ENCODE results near the gene SHC2.
"Not testable (repeated sequence)": the region's sequence is repeated elsewhere in the genome, so short reads cannot be mapped to it uniquely, and the experiment has no call there.

The SHC2 gene

DNA sequence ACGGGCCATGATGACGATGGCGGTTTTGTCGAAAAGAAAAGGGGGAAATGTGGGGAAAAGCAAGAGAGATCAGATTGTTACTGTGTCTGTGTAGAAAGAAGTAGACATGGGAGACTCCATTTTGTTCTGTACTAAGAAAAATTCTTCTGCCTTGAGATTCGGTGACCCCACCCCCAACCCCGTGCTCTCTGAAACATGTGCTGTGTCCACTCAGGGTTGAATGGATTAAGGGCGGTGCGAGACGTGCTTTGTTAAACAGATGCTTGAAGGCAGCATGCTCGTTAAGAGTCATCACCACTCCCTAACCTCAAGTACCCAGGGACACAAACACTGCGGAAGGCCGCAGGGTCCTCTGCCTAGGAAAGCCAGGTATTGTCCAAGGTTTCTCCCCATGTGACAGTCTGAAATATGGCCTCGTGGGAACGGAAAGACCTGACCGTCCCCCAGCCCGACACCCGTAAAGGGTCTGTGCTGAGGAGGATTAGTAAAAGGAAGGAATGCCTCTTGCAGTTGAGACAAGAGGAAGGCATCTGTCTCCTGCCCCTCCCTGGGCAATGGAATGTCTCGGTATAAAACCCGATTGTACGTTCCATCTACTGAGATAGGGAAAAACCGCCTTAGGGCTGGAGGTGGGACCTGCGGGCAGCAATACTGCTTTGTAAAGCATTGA is 74.1 kb downstream of the SHC2 start:
- FAIRE-seq = not testable (repeated sequence)

DNA sequence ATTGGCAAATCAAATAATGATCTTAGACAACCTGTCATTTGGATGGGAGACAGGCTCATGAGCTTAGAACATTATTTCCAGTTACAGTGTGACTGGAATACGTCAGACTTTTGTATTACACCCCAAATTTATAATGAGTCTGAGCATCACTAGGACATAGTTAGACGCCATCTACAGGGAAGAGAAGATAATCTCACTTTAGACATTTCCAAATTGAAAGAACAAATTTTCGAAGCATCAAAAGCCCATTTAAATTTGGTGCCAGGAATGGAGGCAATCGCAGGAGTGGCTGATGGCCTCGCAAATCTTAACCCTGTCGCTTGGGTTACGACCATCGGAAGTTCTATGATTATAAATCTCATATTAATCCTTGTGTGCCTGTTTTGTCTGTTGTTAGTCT is 74.6 kb downstream of the SHC2 start:
- not testable (repeated sequence) for FAIRE-seq

DNA sequence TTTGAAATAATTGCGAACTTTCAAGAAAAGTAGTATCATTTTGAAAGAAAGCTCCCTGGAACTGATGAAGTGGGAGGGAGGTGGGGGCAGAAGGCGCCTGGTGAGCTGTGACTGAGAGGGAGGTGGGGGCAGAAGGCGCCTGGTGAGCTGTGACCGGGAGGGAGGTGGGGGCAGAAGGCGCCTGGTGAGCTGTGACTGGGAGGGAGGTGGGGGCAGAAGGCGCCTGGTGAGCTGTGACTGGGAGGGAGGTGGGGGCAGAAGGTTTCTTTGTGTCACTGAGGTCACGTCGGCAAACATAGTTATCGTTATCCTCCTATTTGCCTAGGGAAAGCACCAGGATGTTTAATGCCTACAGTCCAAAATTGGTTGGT is 76.0 kb downstream of the SHC2 start:
- FAIRE-seq = no peak

DNA sequence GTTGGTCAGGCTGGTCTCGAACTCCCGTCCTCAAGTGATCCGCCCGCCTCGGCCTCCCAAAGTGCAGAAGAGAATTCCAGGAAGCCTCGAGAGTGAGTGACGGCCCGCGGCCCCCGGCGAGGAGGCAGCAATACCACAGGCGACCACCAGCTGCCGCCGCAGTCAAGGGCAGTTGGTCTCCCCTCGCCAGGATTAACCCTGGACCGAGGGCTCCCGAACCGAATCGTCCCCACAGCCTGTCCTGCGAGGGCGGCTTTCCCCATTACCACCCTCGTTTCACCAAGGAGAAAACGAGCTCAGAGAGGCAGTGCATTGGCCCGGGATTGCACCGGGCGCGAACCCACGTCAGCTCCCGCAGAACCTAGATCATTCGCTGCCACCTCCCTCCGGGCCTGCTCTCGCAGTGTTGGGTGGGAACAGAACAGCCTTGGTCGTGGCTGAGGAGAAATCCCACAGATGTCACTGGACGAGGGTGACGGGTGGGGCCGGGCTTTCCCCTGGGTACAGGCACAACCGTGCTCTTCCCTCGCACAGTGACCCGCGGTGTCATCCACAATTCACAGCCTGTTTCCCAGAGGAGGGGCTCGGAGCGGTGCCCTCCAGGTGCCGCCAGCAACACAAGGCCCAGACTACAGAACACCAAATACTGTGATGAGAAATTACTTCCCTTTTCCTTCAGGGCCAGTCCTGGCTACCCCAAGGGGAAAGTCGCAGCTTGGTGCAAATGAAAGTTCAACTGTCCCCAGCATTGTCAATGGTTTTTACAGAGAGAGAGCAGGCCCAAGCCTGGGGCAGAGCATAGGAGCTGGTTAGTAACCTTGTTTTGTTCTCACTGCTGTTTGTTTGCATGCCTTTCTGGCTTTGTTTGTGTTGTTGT is 76.7 kb downstream of the SHC2 start:
- no peak for FAIRE-seq

DNA sequence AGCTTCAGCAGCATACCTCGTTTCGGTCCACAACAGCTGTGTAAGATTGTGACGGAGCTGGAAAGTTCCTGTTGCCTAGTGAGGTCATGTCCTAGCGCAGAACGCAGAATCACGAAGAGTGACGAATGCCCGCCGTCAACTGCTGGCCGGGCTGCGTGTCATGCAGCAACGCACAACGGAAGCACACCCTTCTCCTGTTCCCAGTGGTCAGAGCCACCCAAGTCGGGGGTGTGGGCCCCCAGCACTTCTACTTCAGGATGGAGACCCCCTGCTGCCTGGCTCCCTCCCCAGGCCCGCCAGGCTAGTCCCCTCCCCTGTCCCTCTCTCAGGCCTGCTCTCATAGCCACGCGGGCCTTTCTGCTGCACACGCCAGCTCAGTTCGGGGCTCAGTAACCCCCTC is 77.8 kb downstream of the SHC2 start:
- FAIRE-seq = no peak

DNA sequence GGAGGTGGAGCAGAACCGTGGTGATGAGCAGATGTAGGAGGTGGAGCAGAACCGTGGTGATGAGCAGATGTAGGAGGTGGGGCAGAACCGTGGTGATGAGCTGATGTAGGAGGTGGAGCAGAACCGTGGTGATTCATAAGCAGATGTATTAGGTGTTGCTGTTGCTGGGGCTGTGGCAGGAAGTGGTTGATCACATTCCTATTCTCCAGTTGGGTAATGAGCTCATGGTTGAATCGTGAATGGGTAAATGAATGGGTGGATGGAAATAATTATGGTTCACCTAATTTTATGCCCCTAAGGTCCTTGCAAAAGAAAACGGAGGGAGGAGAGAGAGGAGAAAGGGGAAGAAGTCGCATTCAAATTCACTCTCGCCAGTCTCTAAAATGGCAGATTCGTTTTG is 78.3 kb downstream of the SHC2 start:
- FAIRE-seq = not testable (repeated sequence)

DNA sequence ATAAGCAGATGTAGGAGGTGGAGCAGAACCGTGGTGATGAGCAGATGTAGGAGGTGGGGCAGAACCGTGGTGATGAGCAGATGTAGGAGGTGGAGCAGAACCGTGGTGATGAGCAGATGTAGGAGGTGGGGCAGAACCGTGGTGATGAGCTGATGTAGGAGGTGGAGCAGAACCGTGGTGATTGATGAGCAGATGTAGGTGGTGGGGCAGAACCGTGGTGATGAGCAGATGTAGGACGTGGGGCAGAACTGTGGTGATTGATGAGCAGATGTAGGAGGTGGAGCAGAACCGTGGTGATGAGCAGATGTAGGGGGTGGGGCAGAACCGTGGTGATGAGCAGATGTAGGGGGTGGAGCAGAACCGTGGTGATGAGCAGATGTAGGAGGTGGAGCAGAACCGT is 78.9 kb downstream of the SHC2 start:
- not testable (repeated sequence) for FAIRE-seq

DNA sequence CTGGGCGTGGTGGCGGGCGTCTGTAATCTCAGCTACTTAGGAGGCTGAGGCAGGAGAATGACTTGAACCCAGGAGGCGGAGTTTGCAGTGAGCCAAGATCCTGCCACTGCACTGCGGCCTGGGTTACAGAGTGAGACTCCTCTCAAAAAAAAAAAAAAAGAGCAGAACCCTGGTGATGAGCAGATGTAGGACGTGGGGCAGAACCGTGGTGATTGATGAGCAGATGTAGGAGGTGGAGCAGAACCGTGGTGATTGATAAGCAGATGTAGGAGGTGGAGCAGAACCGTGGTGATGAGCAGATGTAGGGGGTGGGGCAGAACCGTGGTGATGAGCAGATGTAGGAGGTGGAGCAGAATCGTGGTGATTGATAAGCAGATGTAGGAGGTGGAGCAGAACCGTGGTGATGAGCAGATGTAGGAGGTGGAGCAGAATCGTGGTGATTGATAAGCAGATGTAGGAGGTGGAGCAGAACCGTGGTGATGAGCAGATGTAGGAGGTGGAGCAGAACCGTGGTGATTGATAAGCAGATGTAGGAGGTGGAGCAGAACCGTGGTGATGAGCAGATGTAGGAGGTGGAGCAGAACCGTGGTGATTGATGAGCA is 80.1 kb downstream of the SHC2 start:
- not testable (repeated sequence) for FAIRE-seq

DNA sequence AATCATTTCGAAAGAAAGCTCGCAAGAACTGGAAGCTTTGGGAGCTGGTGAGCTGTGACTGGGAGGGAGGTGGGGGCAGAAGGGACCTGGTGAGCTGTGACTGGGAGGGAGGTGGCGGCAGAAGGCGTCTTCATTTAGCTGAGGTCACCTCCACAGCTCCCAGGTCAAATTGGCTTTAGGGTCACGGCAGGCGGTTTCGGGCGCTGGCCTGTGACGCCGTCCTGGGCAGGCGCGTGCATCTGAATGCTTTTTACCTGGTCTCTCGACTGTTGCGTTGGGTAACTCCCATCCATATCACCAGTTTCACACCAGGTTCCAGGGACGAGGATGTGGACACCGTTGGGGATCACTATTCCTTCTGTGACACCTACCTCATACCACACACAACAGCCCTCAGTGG is 81.0 kb downstream of the SHC2 start:
- no peak for FAIRE-seq

DNA sequence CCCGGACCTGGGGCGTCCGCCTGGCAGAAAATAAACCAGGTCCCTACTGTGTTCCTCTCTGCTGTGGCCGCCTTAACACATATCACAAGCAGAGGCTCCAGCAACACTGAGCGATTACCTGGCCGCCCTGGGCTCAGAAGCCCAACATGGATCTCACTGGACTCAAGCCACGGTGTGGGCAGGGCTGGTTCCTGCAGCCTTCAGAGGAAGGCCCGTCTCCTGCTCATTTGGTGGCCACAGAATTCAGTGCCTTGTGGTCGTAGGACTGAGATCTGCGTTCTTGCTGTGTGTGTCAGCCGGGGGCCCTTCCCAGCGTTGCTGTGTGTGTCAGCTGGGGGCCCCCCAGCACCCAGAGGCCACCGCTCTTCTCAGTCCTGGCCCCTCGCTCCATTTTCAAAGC is 82.1 kb downstream of the SHC2 start:
- no peak for FAIRE-seq

DNA sequence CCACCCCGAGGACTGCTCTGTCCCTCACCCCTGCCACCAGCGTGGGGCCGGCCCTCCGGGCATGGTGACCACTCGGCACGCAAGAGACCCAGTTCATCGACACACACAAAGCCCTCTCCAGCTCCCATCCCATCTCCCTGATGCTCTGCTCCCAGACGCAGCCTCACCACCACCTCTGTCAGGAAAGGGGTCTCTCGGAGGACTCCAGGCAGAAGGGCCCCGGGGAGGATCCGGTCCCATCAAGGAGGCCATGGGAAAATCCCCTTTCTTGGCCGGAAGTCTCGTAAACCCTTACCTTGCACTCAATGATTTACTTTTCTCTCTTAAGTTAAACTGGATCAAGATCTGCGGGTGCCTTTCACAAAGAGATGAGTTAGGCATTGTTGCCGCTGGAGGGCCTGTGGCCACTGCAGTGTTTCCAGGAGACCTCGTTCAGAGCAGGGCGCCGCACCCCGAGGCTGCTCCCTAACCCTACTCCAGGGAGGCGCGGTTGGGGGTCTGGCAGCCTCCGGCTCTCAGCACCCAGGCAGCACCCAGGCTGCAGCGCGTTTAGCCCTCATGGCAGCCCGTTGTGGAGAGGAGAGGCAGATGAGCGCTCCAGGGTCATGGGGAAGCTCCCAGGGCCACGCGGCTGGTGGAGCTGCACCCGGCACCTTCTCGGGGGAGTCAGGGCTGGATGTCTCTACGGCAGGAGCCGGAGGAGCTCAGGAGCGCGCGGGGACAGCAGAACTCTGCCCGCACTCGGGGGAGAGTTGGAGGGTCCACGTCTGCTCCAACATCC is 82.8 kb downstream of the SHC2 start:
- no peak for FAIRE-seq

DNA sequence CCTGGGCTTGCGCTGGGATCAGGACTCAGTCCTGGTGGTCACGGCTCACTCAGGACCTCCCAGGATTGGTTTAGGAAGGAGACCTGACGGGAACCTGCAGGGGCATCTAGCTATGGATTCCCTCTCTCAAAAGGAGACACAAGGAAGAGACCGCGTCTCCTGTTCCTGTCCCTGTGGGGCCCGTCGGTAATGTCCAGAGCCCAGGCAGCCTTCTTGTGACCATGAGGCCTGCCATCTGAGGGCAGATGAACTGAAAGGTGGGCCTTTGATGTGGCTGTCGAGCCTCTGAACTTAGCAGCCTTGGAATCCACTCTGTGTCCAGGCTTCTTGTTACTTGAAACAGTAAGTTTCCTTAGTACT is 84.7 kb downstream of the SHC2 start:
- no peak for FAIRE-seq

DNA sequence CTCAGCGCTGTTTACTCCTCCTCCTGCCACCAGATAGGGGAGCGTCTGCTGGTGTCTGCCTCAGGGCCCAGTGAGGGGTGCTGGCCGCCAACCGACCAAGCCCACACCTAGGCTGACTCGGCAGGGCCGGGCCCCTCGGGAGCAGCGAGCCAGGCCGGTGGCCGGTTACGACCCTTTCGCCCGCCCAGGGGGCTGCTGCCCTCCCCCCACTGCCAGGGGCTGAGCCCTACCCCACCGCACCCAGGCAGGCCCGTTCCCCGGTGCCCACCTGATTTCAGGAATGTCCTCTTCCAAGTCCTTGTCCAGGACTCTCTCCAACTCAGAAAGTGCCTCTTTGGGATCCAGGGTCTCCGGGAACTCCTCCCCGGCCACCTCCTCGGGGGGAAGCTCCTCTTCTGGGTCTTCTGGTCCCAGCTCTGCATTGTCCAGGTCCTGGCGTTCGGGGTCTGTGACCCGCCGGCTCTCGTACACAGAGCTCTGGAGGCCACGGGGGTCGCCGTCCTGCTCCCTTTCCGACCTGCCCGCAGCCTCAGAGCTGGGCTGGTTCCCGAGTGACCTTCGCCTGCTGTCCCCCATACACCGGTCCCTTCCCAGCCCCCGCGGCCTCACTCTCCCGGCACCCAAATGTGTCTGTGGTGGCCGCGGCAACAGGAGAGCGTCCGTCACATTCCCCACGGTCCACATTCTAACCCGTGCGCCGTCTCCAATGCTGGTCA is 85.3 kb downstream of the SHC2 start:
- FAIRE-seq = no peak

DNA sequence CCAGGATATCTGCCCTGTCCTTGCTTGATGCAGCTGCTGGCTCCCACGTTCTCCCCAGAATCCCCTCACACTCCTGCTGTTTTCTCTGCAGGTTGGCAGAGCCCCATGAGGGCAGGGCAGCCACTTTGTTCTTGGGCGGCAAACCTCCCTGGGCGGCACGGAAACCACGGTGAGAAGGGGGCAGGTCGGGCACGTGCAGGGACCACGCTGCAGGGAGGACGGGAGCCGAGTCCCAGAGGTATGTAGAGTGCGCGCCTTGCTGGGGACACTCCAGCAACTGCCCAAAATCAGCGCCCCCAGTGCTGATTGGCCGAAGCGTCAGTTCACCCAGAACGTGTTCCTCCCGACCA is 86.0 kb downstream of the SHC2 start:
- FAIRE-seq = no peak

DNA sequence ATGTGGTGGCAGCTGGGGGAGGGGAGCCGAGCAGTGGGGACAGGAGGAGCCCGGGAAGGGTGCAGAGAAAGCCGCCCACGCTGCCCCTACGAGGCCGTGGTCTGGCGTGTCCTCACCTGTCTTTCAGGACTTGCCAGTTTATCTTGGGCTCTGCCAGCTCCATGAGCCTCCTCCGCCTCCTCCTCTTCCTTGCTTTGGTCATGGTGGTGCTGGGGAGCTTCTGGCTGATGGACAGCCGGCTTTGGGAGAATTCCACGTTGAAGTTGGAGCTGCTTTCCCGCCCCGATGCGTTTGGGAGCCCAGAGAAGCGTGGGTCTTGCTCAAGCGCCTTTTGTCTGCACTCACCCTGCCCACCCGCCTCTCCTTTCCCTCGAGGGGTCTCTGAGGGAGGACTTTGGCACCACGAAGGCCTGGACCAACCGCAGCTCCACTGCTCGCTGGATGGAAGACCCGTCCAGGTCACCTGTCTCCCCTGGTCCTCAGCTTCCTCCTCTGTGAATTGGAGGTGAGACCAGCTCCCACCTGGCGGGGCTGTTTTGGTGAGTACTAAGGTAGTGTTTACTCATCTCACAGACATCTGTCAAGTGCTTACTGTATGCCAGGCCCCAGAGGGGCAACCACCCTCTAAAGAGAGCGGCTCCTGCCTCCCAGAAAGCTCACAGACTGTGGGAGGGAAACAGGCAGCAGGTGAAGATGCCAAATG is 86.5 kb downstream of the SHC2 start:
- no peak for FAIRE-seq

DNA sequence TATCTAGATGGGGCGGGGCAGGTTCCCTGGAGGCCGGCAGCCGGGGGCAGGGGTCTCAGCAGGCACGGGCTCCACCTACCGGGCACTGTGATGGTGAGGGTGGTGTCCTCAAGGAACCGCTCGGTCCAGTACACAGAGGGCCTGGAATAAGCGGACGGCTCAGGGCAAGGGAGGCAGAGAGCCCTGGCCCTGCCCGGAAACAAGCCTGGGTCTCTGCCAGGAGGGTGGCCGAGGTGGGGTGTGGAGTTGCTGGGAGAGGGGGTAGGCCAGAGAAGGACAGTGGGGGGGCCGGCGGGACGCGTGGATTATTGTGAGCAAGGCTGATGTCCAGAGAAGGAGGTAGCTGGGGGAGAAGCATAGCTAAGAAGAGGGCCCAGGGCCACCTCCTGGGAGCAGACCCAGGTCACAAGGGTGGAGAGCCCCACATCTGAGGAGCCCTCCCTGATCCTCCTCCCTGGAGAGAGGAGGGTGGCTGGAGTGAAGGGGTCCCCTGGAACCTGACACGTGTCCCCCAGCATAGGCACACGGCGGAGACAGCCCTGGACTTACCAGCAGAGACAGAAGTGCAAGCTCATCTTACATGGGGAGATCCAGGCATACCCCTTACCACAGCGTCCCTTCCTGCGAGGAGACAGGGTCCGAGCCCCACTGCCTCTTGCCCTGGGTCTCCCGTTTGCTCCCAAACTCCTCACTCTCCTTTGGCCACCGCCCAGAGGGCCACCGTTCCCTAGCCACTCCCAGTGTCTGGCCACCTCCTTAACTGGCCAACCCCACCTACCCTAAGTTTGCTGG is 87.2 kb downstream of the SHC2 start:
- no peak for FAIRE-seq

DNA sequence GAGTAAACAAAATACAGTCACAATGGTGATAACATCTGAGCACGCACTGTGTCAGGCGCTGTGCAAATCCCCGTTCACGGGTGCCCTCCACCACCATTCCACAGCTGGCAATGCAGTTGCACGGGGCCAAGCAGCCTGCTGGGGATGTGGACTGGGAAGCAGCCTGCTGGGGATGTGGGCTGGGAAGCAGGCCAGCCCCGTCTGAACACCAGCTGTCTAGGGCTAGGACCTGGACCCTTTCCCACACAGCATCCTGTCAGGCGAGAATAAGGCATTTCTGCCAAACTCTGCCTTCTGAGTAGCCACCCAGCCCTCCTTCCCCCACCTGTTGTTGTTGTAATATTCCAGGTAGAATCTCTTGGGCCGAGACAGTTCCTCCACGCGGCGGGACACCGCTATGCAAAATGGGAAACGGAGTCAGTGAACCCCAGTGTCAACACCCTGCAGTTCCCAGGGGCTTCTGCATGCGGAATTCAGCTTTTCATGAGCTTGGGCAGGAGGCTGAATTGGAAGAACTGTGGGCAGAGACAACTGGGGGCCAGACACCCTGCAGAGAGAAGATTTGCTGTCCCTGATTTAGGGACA is 88.4 kb downstream of the SHC2 start:
- no peak for FAIRE-seq

DNA sequence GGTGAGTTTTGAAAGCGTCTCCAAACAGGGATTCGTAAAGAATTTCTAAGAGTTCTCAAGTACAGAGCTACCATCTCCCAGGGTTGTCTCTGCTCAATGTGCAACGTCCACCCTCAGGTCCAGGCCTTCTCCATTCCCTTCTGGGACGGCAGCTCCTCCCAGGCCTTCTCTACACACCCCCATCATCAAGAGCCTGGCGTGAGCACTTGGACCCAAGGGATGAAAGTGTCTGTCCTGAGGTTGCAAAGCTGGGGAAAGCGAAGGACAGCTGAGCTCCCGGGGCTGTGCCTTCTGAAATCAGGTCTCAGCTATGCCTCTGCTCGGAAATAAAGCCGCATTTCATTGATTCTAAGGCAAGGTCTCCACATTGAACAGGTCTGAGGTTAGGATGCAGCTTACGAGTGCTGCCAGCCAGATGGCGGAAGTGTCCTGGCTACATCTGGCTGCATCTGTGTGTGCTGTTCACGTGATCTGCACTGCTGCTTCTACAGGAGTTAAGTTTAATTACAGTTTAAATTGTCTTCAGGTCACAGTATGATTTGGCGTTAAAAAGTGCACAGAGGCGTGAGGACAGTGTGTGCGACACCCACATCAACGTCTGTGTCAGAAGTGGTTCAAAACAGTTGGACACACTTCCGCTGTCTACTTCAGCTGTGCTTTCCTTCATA is 89.2 kb downstream of the SHC2 start:
- no peak for FAIRE-seq

DNA sequence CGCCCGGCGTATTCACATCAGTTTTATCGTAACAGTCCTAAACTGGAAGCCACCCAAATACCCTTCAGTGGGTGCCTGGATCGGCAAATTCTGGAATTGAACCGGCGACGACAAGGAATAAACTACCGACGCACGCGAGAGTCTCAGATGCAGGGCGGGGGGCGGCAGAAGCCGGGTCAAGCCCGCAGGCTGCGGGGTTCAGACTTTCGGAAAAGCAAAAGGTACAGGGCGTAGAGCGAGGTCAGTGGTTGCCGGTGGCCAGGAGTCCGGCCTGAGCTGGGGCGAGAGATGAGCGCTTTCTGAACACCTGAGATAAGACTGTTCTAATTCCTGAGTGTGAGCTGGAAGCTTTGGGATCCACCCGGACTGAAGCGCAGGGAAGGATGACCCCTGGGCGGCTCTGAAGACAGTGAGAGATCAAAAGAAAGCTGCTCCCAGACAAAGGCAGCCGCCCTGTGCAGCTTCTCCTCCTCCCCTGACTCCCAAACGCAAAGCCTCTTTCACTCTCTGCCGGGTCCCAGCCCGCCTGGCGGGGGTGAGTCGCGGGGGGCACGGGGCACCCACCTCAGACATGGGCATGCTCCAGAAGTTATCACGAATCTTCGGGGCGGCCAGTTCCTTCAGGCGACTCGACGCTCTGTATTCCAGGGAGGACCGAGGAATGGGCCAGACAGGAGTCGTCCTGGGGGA is 90.0 kb downstream of the SHC2 start:
- no peak for FAIRE-seq

DNA sequence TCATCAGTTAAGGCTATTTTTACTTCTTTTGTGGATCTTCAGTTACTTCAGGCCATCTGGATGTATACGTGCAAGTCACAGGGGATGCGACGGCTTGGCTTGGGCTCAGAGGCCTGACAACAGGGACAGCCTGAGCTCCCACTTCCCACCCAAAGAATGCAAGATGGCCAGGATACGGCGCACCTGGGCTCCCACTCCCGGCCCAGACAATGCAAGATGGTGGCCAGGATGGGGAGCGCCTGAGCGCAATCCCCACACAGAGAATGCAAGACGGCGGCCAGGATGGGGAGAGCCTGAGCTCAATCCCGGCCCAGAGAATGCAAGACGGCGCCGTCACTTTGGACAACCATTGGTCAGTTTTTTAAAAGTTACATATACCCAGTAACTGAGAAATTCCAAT is 91.0 kb downstream of the SHC2 start:
- no peak for FAIRE-seq

Measured in G401.6 (cell line).